ENCODE results near the gene FAM222B. TPM values are rescaled to one million over a fixed set of nuclear protein-coding genes. Genes with fewer than 3 reads are reported as not detected.
A peak's percentile ranks its signal among the peaks of the same experiment; 100 is the strongest.

Gene FAM222B
- total and polyA plus RNA-seq, 11 donors: 9.2 to 33.2 (median 16.7) TPM

DNA sequence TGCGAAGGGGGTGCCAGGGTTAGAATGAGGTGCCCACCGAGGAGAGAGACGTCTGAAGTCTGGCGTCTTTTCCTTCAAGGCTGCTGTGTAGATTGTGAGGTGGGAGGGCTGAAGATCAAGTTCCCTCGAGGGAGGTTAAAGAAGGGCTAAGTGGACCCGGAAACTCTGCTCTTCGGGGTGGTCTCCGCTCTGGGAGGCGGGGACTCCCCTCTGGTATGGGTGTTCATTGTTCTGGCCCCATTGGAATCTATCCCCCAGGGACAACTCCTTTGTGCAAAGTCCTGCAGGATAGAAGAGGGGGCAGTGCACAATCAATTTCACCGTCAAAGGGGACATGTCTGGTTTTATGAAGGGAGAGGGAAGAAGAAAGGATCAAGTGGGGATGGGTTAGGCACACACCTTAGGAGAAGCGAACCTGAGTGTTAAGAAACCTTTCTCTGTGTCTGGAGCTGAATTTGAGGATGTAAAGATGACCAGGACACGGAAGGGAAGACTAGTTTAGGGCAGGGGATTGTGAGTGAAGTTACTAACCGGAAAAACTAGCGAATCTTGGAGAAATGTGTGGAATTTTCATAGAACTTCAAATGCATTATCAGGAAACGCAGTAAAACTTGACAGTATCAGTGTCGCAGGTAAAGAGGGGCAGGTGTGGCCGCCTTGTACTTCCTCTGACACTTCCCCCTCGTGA lies 124.1 kb downstream of the FAM222B start:
- WGBS, 4 donors: 49 to 57% (median 54%) methylated on average over 18 of the region's 18 CpGs
- intact Hi-C loops (cut with DNase I): loop anchor here in 3 of 10 donors (2.0 to 10.0 kb wide), 3 partner anchors 54 to 74 kb away; partner anchors contain the start of genes BLTP2 (in 2 of the 3), SDF2 (in 1 of the 3) and SUPT6H (in 1 of the 3)

DNA sequence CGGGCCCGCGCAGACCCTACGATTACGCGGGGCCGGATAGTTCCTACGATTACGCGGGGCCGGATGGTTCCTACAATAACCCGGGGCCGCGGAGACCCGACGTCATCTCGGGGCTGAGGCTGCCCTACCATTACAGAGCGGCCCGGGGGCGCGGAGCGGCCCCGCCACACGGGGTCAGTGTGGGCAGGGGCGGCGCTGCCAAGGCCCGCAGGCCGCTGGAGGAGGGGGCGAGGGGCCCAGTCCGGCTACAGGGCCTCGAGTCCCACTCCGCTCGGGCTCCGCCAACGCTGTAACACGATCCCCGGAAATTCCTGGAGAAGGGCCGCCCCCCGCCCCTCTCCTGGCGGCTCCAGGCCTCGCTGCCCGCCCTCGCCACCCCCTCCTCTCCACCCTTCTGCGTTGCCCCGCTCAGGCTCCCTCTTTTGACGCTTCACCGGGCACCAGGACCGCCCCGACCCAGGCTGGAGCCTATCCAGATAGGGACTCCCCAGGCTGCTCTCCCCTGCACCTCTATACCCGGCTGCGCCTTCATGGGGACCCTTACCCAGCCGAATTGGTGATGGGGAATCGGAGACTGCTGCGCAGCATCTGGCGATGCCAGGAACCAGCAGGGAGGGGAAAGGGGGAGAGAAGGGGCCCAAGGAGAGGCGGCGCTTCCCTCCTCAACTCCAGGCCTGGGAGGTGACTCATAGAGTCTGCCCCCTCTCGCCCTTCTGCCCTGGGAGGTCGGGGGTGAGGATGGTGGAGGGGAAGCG lies 124.8 kb downstream of the FAM222B start, which contains the start of gene RAB34:
RAB34 (minus strand) TSS at position 291 of the 755 bp plus-strand sequence. CDS start 602 bp downstream, outside the sequence.
- peak in 1 of 2 donors; percentile 29 for TF ChIP-seq POLR2A (IDR thresholded peaks at IDR 0.05)
- TF ChIP-seq, protein P1, sequence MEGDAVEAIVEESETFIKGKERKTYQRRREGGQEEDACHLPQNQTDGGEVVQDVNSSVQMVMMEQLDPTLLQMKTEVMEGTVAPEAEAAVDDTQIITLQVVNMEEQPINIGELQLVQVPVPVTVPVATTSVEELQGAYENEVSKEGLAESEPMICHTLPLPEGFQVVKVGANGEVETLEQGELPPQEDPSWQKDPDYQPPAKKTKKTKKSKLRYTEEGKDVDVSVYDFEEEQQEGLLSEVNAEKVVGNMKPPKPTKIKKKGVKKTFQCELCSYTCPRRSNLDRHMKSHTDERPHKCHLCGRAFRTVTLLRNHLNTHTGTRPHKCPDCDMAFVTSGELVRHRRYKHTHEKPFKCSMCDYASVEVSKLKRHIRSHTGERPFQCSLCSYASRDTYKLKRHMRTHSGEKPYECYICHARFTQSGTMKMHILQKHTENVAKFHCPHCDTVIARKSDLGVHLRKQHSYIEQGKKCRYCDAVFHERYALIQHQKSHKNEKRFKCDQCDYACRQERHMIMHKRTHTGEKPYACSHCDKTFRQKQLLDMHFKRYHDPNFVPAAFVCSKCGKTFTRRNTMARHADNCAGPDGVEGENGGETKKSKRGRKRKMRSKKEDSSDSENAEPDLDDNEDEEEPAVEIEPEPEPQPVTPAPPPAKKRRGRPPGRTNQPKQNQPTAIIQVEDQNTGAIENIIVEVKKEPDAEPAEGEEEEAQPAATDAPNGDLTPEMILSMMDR (IDR thresholded peaks at IDR 0.05): peak in 7 of 12 donors; percentile 16 to 49 (median 28)

More for the DNA sequence above, 124.1 kb downstream of the FAM222B start:
- peak overlapping the region in 11 of 12 donors; percentile 59 to 92 (median 78) for H3K4me3 ChIP-seq
- H3K36me3 ChIP-seq: peaks cover 0 to 48% (median 40%) of the 10 kb centered on the region in 9 donors
- ATAC-seq (no peak), DNase-seq (no peak)
- peaks cover 0 to 18% (median 0%) of the 10 kb centered on the region in 9 donors for H3K27me3 ChIP-seq
- H3K4me1 ChIP-seq: peaks cover 0 to 65% (median 41%) of the 10 kb centered on the region in 12 donors
- H3K27ac ChIP-seq: peak overlapping the region; percentile 66 to 96 (median 90)
- H3K9me3 ChIP-seq: no peaks in the 10 kb centered on the region
- TF ChIP-seq, protein P1 (IDR thresholded peaks at IDR 0.05): no peak
- TF ChIP-seq POLR2A (IDR thresholded peaks at IDR 0.05): no peak

DNA sequence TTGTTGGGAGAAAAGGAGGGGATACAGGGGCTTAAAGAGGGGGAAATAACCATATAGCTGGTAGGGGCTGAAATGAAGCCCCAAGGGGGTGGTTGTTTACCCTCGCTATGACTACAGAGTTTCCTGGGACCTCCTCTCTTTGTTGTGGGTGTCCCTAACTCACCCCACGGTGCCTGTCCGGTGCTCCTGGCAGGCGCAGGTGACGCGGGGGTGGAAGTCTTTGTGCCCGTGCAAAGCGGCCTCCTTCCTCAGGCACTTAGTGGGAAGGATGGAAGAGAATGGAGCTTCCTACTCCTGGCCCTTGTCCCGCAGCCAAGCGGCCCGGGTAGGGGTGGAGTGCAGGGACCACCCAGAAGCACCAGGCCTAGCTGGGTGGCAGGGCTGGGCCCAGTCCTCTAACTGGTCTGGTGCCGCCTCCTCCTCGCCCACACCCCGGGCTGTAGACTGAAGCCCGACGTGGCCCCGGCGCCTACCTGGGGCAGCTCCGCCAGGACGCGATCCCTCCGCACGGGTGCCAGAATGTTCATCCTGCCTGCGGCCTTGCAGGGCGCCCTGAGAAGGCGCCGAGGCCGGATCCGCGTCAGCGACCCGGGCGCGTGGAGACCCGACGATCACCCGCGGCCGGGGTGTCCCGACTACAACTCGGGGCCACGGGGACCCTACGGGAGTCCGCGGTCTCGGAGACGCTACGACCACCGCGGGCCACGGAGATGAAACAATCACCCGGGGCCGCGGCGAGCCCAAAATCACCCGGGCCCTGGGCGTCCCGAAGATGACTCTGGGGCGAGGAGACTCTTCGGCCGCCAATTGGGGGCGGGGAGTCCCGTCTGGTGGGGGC lies 125.6 kb downstream of the FAM222B start:
- TF ChIP-seq, protein P1 (IDR thresholded peaks at IDR 0.05): no peak
- TF ChIP-seq POLR2A (IDR thresholded peaks at IDR 0.05): no peak
- peak overlapping the region; percentile 66 to 96 (median 90) for H3K27ac ChIP-seq
- H3K9me3 ChIP-seq: no peaks in the 10 kb centered on the region
- DNase-seq: peak in 4 of 5 donors; percentile 36 to 74 (median 49)
- 9 to 22% (median 13%) methylated on average over 27 to 63 of the region's 63 CpGs for WGBS, 4 donors
- ATAC-seq: no peak
- intact Hi-C loops (cut with DNase I): loop anchor here in 2 of 10 donors (5.0 to 10.0 kb wide), 2 partner anchors 52 to 70 kb away; partner anchors contain the start of genes BLTP2 (in 1 of the 2), SDF2 (in 1 of the 2) and SUPT6H (in 1 of the 2)
- H3K36me3 ChIP-seq: peaks cover 0 to 33% (median 24%) of the 10 kb centered on the region in 9 donors
- H3K4me1 ChIP-seq: peaks cover 0 to 59% (median 41%) of the 10 kb centered on the region in 12 donors
- H3K27me3 ChIP-seq: peaks cover 0 to 18% (median 0%) of the 10 kb centered on the region in 9 donors
- H3K4me3 ChIP-seq: peak overlapping the region; percentile 41 to 92 (median 72)

More for the DNA sequence above, 124.8 kb downstream of the FAM222B start, which contains the start of gene RAB34:
- ATAC-seq (peak in 3 of 4 donors; percentile 18 to 28 (median 23)), DNase-seq (peak; percentile 76 to 84 (median 80))
- 8 to 36% (median 13%) methylated on average over 11 to 60 of the region's 60 CpGs for WGBS, 4 donors
- Histone ChIP-seq H3K9me3 (no peaks in the 10 kb centered on the region), H3K27ac (peak within 1 kb of the TSS; percentile 66 to 96 (median 90)), H3K4me3 (peak within 1 kb of the TSS; percentile 41 to 92 (median 74)), H3K27me3 (peaks cover 0 to 18% (median 0%) of the 10 kb centered on the region in 9 donors), H3K36me3 (peaks cover 0 to 41% (median 32%) of the 10 kb centered on the region in 9 donors), H3K4me1 (peaks cover 0 to 61% (median 41%) of the 10 kb centered on the region in 12 donors)
- intact Hi-C loops (cut with DNase I): loop anchor here in 3 of 10 donors (2.0 to 10.0 kb wide), 3 partner anchors 53 to 73 kb away; partner anchors contain the start of genes BLTP2 (in 2 of the 3), SDF2 (in 1 of the 3) and SUPT6H (in 1 of the 3)

All from heart left ventricle (tissue), 16 donors.